ENCODE data around the gene TAS1R1.

GRCh38 chr1:6623269-6623965 lies 68.3 kb downstream of the TAS1R1 start:
- no peak for TF ChIP-seq POLR2AphosphoS5 (IDR thresholded peaks at IDR 0.05; ENCODE audit: borderline replicate concordance, low read depth, low read length)
- no peak for TF ChIP-seq EZH2 (IDR thresholded peaks at IDR 0.05)

Measured in SK-N-MC (cell line).